Measurements from ENCODE around the gene CAMTA1. TPM values are rescaled to one million over a fixed set of nuclear protein-coding genes. Genes with fewer than 3 reads are reported as not detected.
"Not testable (repeated sequence)": the region's sequence is repeated elsewhere in the genome, so short reads cannot be mapped to it uniquely, and the experiment has no call there.

The CAMTA1 gene
- 30.6 TPM for total RNA-seq

- no peak for DNase-seq
Measured at GRCh38 chr1:6785318-6785727, at the start of gene CAMTA1. Gene CAMTA1 (plus strand): TSS chr1:6785454. CDS start chr1:6785531, 77 bp downstream.

GRCh38 chr1:6738987-6739676 lies 46.1 kb upstream of the CAMTA1 start:
- DNase-seq, result no peak

GRCh38 chr1:6742676-6743188 lies 42.5 kb upstream of the CAMTA1 start:
- DNase-seq, result not testable (repeated sequence)

GRCh38 chr1:6743189-6744101 lies 41.8 kb upstream of the CAMTA1 start:
- peak; percentile 9 for DNase-seq

- DNase-seq, result no peak
Measured at GRCh38 chr1:6745073-6745472, 40.2 kb upstream of the CAMTA1 start.

- no peak for DNase-seq
Measured at GRCh38 chr1:6747674-6748073, 37.6 kb upstream of the CAMTA1 start.

GRCh38 chr1:6750490-6750889 lies 34.8 kb upstream of the CAMTA1 start:
- no peak for DNase-seq

GRCh38 chr1:6753320-6754140 lies 31.7 kb upstream of the CAMTA1 start:
- no peak for DNase-seq

GRCh38 chr1:6756457-6756856 lies 28.8 kb upstream of the CAMTA1 start:
- no peak for DNase-seq

- no peak for DNase-seq
Measured at GRCh38 chr1:6757719-6758435, 27.4 kb upstream of the CAMTA1 start.

- no peak for DNase-seq
Measured at GRCh38 chr1:6761196-6761737, 24.0 kb upstream of the CAMTA1 start.

- no peak for DNase-seq
Measured at GRCh38 chr1:6762060-6762459, 23.2 kb upstream of the CAMTA1 start.

GRCh38 chr1:6770751-6771440 lies 14.4 kb upstream of the CAMTA1 start:
- no peak for DNase-seq

- DNase-seq, result no peak
Measured at GRCh38 chr1:6771441-6771769, 13.8 kb upstream of the CAMTA1 start.

GRCh38 chr1:6774381-6774780 lies 10.9 kb upstream of the CAMTA1 start:
- DNase-seq, result no peak

GRCh38 chr1:6775261-6776043 lies 9.8 kb upstream of the CAMTA1 start:
- DNase-seq, result no peak

GRCh38 chr1:6776389-6776788 lies 8.9 kb upstream of the CAMTA1 start:
- no peak for DNase-seq

GRCh38 chr1:6776895-6777294 lies 8.4 kb upstream of the CAMTA1 start:
- no peak for DNase-seq

- no peak for DNase-seq
Measured at GRCh38 chr1:6777813-6778212, 7.4 kb upstream of the CAMTA1 start.

All from skin of body (tissue), 2 donors.